ENCODE measurements around the gene KLK14.

Gene KLK14

GRCh38 chr19:51047031-51047335 lies 35.7 kb downstream of the KLK14 start:
- no peak for TF ChIP-seq CTCF (IDR thresholded peaks at IDR 0.05; ENCODE audit: borderline replicate concordance, control extremely low read depth, extremely low read depth, insufficient read depth, missing control alignments)
- DNase-seq (ENCODE audit: low spot score), result no peak
- in situ Hi-C loops (cut with MboI; ENCODE audit: low sequenced_read_pairs, unreplicated experiment), result no loop called here

- in situ Hi-C loops (cut with MboI; ENCODE audit: low sequenced_read_pairs, unreplicated experiment), result no loop called here
- no peak for TF ChIP-seq CTCF (IDR thresholded peaks at IDR 0.05; ENCODE audit: borderline replicate concordance, control extremely low read depth, extremely low read depth, insufficient read depth, missing control alignments)
- no peak for DNase-seq (ENCODE audit: low spot score)
These were observed 38.4 kb downstream of the KLK14 start for GRCh38 chr19:51044327-51044726.

- in situ Hi-C loops (cut with MboI; ENCODE audit: low sequenced_read_pairs, unreplicated experiment), result no loop called here
- no peak for TF ChIP-seq CTCF (IDR thresholded peaks at IDR 0.05; ENCODE audit: borderline replicate concordance, control extremely low read depth, extremely low read depth, insufficient read depth, missing control alignments)
- no peak for DNase-seq (ENCODE audit: low spot score)
These were observed 39.2 kb downstream of the KLK14 start for GRCh38 chr19:51043497-51043896.

GRCh38 chr19:51040151-51040550 lies 42.5 kb downstream of the KLK14 start:
- in situ Hi-C loops (cut with MboI; ENCODE audit: low sequenced_read_pairs, unreplicated experiment), result no loop called here
- no peak for DNase-seq (ENCODE audit: low spot score)
- TF ChIP-seq CTCF (IDR thresholded peaks at IDR 0.05; ENCODE audit: borderline replicate concordance, control extremely low read depth, extremely low read depth, insufficient read depth, missing control alignments), result no peak

- DNase-seq (ENCODE audit: low spot score), result no peak
- no peak for TF ChIP-seq CTCF (IDR thresholded peaks at IDR 0.05; ENCODE audit: borderline replicate concordance, control extremely low read depth, extremely low read depth, insufficient read depth, missing control alignments)
- in situ Hi-C loops (cut with MboI; ENCODE audit: low sequenced_read_pairs, unreplicated experiment), result no loop called here
These were observed 46.2 kb downstream of the KLK14 start for GRCh38 chr19:51036519-51036918.

- TF ChIP-seq CTCF (IDR thresholded peaks at IDR 0.05; ENCODE audit: borderline replicate concordance, control extremely low read depth, extremely low read depth, insufficient read depth, missing control alignments), result no peak
- no peak for DNase-seq (ENCODE audit: low spot score)
These were observed 48.0 kb downstream of the KLK14 start, which contains the start of gene KLK12 for GRCh38 chr19:51034704-51035103. TSS of gene KLK12 (minus strand) at chr19:51035002. CDS start at chr19:51034621, 381 bp downstream.

GRCh38 chr19:51031880-51032225 lies 50.8 kb downstream of the KLK14 start:
- in situ Hi-C loops (cut with MboI; ENCODE audit: low sequenced_read_pairs, unreplicated experiment), result no loop called here
- DNase-seq (ENCODE audit: low spot score), result no peak
- TF ChIP-seq CTCF (IDR thresholded peaks at IDR 0.05; ENCODE audit: borderline replicate concordance, control extremely low read depth, extremely low read depth, insufficient read depth, missing control alignments), result no peak

More at GRCh38 chr19:51034704-51035103, 48.0 kb downstream of the KLK14 start, which contains the start of gene KLK12:
- in situ Hi-C loops (cut with MboI; ENCODE audit: low sequenced_read_pairs, unreplicated experiment), result no loop called here

Data from GM13976 (cell line).